COLO829 (cell line): ENCODE results near the gene OR1F1.
A peak's percentile ranks its signal among the peaks of the same experiment; 100 is the strongest.
"Not testable (repeated sequence)": the region's sequence is repeated elsewhere in the genome, so short reads cannot be mapped to it uniquely, and the experiment has no call there.

Experiments
- DNase-seq: peaks from one replicate; pipeline ENCODE4 v3.0.0; 2012; ENCODE audit warnings: low spot score

OR1F1 gene

DNA sequence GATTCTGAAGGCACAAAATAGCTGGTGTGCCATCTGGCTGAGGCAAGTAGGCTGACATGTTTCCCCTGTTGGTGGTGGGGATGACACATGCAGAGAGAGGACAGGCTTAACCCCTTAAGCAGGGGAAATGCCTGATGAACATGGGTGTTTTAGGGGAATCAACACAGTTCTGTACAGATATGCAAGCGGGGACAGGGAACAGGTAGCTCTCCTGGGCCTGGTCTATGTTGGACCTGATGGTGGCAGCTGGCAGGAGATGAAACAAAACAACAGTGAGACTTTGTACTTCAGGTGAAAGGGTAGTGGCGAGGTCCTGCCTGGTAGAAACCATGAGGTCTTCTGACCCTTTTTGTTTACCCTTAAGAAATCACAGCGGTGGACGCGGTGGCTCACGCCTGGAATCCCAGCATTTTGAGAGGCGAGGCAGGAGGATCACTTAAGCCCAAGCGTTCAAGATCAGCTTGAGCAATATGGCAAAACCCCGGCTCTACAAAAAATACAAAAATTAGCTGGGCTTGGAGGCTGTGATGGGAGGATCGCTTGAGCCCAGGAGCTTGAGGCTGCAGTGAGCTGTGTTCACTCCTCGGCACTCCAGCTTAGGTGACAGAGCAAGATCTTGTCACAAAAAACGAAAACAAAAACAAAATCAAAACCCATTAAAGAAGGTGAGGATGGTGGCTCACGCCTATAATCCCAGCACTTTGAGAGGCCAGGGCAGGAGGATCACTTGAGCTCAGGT lies 10.5 kb downstream of the OR1F1 start:
- no peak for DNase-seq

DNA sequence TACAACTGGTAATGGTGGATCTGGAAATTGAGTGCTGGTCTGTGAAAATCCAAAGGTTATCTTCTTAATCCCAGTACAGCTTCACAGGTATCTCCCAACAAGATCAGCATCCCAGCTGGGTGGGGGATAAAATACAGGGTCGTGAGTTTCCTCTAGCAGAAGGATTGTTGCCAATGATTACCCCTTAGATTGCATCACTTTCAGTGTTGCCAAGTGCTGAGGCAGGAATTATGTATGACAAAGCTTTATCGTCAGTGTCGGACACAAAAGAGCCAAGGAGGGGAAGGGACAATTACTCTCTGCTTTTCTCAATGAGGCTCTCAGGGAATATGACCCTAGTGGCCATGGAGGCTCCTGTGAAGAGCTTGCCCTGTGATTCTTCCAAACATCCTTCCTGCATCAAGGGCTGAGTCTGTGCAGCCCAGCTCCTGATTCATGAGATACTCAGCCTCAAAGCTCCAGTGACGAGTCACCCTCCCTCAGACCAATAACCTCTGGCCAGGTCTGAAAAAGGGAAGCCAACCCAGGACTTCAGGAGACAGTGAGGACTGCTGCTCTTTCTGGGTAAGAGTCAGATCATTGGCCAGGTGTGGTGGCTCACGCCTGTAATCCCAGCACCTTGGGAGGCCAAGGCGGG lies 15.0 kb downstream of the OR1F1 start:
- no peak for DNase-seq

DNA sequence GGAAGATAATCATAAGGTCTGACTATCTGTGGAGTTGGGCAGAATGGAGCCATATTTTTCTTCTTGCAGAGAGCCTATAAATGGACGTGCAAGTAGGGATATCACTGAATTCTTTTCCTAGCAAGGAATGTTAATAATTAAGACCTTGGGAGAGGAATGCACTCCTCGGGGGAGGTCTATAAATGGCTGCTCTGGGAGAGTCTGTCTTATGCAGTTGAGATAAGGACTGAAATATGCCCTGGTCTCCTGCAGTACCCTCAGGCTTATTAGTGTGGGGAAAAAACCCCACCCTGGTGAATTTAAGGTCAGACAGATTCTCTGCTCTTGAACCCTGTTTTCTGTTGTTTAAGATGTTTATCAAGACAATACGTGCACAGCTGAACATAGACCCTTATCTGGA lies 17.9 kb downstream of the OR1F1 start:
- DNase-seq: not testable (repeated sequence)

DNA sequence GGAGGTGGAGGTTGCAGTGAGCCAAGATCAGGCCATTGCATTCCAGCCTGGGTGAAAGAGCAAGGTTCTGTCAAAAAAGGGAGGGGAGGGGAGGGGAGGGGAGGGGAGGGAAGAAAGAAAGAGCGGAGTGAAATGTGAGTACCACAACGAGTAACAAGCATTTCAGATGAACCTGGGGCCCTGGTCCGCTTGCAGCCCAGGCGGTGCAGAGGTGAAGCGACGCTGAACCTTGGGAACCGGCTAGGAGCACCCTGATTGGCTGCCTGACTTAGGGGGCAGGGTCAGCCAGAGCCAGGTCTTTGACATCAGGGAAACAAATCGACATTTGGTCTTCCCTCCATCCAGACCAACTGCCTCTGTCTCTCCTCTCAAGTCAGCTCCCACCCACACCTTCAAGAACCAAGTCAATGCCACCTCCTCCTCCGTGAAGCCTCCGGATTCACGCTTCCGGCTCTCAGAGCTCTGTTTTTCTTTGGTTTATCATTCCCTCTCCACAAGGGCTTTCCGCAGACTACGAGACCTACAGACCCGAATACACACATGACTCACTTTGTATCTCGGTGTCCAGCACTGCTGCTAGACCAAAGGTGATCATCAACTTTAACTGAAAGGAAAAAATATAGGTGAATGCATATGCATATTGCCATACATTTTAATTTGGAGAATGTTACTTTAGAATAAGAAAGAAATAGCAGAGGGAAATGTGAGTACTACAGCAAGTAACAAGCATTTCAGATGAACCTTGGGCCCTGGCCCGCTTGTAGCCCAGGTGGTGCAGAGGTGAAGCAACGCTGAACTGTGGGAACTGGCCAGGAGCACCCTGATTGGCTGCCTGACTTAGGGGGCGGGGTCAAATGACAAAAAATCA lies 19.3 kb downstream of the OR1F1 start:
- DNase-seq: no peak

GRCh38 chr16:3212006-3212405 lies 24.0 kb downstream of the OR1F1 start:
- no peak for DNase-seq

GRCh38 chr16:3212567-3212966 lies 24.6 kb downstream of the OR1F1 start:
- no peak for DNase-seq

DNA sequence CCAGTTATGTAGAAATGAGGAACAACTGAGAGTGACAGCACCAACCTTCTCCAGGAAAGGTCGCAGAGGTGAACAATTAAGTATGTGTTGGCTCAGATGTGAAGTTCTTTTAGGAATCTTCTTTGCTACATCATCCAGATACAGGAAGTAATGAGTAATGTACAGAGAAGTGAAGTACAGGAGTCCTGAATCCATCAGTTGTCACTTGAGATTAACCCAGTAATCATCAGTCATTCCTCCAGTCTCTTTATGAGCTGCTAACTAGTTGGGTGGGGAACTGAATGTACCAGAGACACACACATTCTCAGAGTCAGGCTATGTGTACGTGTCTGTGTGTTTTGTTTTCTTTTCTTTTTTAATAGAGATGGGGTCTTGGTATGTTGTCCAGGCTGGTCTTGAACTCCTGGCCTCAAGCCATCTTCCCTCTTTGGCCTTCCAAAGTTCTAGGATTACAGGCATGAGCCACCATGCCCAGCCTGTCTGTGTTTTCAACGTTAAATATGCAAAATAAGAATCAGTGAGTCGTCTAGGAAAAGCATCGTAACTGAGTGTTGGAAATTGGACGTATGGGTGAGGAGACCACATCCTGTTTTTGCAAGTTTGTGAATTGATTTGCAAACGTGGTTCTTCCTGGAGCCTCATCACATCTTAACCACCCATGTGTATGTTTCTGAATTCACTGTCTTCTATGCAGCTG lies 27.0 kb downstream of the OR1F1 start:
- no peak for DNase-seq

- DNase-seq: no peak
Measured at GRCh38 chr16:3215601-3216262, 27.7 kb downstream of the OR1F1 start.

DNA sequence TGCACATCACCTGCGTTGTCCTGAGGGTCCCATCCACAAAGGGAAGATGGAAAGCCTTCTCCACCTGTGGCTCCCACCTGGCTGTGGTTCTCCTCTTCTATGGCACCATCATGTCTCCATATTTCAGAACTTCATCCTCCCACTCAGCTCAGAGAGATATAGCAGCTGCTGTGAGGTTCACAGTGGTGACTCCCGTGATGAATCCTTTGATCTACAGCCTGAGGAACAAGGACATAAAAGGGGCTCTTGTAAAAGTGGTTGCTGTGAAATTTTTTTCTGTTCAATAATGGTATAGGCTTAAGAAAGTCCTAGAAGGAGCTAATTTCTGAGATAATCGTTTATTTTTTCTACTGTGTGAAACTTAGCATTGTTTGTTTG lies 28.2 kb downstream of the OR1F1 start:
- DNase-seq: no peak

DNA sequence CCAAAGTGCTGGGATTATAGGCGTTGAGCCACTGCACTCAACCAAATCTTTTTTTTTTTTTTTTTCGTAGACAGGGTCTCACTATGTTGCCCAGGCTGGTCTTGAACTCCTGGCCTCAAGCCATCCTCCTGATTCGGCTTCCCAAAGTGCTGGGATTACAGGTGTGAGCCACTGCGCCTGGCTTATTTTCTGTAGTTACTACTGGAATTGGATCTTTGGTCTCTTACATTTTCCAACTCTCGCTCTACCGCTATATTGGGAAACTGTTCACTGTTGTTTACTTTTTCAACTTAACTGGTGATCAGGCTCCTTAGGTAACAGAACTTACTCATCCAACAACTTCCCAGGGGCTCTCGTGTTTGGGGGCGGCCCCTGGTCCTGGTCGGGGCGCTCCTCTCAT lies 32.8 kb downstream of the OR1F1 start:
- DNase-seq: no peak

DNA sequence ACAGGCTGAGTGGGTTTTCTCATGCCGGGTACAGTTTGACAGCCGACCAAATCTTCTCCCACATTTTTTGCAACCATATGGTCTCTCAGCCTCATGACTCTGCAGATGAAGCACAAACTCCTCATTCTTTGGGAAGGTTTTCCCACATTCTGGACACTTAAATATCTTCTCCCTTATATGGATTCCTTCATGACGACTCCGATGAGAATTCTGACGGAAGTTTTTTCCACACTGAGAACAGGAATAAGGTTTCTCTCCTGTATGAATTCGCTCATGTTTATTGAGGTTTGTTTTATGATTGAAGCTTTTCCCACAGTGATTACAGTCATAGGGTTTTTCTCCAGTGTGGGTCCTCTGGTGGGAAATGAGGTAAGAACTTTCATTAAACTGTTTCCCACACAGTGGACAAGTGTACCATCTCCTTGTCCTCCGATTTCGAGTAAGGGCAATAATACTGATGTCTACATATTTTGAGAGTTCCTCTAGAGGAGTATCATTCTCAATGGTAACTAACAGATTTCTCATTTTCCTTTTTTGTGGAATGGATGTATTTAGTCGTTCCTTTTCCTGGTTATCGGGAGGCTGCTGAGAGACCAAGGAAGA lies 36.0 kb downstream of the OR1F1 start:
- DNase-seq: no peak

- DNase-seq: no peak
Measured at GRCh38 chr16:3234543-3234856, 46.5 kb downstream of the OR1F1 start.

DNA sequence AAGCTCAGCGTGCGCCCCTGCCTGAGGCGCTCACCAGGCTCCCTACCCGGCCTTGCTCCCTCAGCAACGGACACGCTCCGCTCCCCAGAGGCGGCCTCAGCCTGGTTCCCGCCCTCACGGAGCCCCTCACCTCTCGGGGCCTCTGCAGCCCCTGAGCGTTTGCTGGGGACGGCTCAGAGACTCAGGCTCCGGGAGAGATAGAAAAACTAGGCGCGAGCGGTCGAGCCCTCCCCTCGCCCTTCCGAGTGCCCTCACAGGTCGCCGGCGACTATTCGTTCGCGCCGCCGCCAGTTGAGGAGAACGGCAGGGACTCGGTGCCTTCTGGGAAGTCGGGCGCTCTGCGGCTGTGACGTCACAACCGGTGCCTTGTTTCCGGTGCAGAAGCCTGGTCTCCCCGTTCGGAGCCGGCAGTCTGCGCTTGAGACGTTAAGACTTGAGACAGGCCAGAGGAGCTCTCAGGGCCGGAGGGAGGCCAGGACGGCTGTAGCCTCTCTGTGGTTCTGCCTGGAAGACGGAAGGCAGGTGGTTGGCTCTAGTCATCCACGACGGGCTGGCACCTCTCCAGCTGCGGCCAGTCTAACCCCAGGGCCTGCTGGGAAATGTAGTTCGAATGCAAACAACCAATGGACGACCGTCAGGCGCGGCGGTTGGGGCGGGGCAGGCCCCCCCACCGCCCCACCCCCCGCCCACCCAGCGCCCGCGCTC lies 47.0 kb downstream of the OR1F1 start, which contains the start of gene ZNF200:
Gene ZNF200 (minus strand): TSS at position 302 of the 705 bp plus-strand sequence. CDS start 1,403 bp downstream, outside the sequence.
- peak; percentile 94 for DNase-seq

GRCh38 chr16:3235856-3236669 lies 48.1 kb downstream of the OR1F1 start:
- peak; percentile 85 for DNase-seq

DNA sequence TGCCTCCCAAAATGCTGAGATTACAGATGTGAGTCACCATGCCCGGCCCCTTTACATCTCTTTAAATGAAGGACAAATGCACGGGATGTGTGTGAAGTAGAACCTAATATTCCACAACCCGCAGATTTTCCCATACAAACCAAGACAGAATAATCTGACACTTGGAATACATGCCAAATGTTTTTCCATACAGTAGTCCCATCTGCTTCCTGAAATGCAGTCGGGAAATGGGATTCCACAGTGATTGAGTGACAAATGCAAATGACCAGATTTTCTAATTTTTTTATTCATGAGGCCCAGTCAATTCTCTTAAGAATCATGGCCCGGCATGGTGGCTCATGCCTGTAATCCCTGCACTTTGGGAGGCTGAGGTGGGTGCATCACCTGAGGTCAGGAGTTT lies 53.8 kb downstream of the OR1F1 start:
- DNase-seq: no peak

DNA sequence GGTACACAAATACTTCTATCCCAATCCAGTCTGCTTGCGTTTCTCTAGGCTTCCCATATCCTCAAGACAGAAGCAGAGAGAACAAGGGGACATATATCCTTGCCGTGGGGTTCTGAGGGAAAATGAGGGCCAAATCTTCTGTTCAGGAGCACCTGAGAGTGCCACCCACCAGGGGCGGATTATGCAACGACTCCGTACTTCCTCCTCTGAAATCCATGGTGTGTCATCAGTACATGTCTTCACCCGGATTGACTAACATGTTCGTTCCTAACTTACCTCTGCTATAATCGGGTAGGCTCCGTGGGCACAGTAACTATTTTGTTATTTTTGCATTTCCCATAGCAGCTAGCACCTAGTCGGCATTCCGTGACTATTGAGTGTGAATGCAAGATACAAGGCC lies 54.7 kb downstream of the OR1F1 start:
- DNase-seq: no peak

DNA sequence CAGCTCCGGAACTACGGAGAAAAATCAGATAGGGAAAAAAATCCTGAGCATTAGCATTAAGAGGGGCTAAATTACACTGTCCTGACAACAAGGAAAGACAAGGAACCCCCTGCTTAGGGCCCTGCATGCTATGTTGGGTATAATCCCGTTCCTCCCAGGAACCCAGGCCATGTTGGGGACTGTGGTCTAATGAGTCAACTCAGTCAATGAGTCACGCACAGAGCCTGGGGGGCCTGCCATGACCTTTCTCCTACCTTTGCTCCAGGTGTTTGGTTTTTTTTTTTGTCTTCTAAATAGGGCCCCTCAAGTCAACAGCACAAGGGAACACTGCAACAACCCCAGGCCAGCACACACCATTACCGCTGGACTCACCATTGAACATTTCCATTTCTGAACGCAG lies 55.9 kb downstream of the OR1F1 start:
- DNase-seq: no peak

GRCh38 chr16:3246002-3246401 lies 58.0 kb downstream of the OR1F1 start:
- no peak for DNase-seq

DNA sequence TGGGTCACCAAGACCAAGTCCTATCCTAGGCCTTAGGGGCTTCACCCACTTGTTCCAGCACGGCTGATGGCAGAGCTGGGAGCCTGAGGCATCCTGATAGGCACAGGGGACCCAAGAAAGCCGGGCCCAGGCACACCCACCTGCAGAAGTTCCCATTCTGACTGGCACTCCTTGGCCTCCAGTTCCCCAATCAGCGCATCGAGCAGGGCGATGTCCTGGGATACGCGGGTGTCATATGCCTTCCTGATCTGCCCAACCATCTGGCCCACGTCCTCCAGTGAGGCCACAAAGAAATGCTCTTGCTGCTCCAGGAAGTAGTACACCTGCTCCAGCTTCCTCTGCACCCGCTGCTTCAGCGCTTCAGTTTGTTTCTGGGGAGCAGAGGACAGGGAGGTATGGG lies 58.9 kb downstream of the OR1F1 start:
- no peak for DNase-seq

DNA sequence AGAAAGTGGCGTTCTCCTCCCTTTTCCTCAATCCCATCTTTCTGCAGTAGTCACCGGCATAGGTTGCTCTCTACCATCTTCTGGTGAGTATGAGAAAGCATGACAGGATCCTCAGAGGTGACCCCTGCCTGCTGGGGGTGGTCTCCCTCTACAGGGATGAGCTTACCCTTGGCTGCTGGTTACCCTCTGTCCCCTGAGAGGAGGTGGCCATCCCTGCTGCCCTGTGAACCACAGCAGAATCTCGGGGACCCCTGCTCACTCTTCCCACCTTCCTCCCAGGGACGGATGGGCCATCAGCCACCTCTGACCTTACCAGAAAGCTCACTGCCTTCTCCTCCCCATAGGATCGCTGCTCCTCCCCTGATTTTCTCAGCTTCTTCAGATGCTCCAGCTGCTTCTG lies 60.6 kb downstream of the OR1F1 start:
- DNase-seq: no peak
